Right ventricle myocardium superior (tissue), 1 donor: ENCODE data around the gene TMEM140. TPM values are rescaled to one million over a fixed set of nuclear protein-coding genes. Genes with fewer than 3 reads are reported as not detected.
"Not testable (repeated sequence)": the region's sequence is repeated elsewhere in the genome, so short reads cannot be mapped to it uniquely, and the experiment has no call there.

Experiments used
- ATAC-seq: fragments of 200-7000 bp; cut with Tn5 transposase; one replicate; pipeline ENCODE4 v1.9.1; 2020; ENCODE audit warnings: mild to moderate bottlenecking; ENCODE audit not compliant: poor library complexity
- DNase-seq: peaks from one replicate; pipeline ENCODE4 v3.0.0-alpha.2; 2020
- intact Hi-C: fragments of 100-400 bp; cut with DNase I; formaldehyde crosslinking; loops from one replicate; pipeline ENCODE4 v1.11.2; 2022
- microRNA-seq: library from miRNA; unstranded; fragments of <30 nt; microRNA quantifications from one replicate; pipeline ENCODE4 v1.2.0, GENCODE V29; 2020
- total RNA-seq: library from RNA; stranded (reverse); fragmentation: NEBNext Ultra II Directional; extraction: Animal tissue kit (Norgen Biotek cat#: 25700); gene quantifications from one replicate; pipeline ENCODE4 v1.2.1, GENCODE V29; 2021
- donor health status: DM: no; HTN: yes; CAD: no; lungs with severe emphysema.

TMEM140 gene
- total RNA-seq, 1 donor from 2014 or later, result 22.8 TPM

- DNase-seq, result no peak
- ATAC-seq, result no peak
- intact Hi-C loops, result no loop called here
Measured at GRCh38 chr7:135204876-135205275, 57.0 kb downstream of the TMEM140 start.

GRCh38 chr7:135205850-135206249 is 58.0 kb downstream of the TMEM140 start:
- ATAC-seq (no peak), DNase-seq (no peak)
- intact Hi-C loops, result no loop called here

GRCh38 chr7:135206941-135207391 is 59.1 kb downstream of the TMEM140 start:
- intact Hi-C loops, result no loop called here
- no peak for ATAC-seq
- DNase-seq, result no peak

GRCh38 chr7:135207406-135208101 is 59.7 kb downstream of the TMEM140 start:
- no peak for DNase-seq

GRCh38 chr7:135208102-135208793 is 60.4 kb downstream of the TMEM140 start:
- DNase-seq (no peak), ATAC-seq (no peak)
- intact Hi-C loops, result no loop called here

More at GRCh38 chr7:135207406-135208101, 59.7 kb downstream of the TMEM140 start:
- no peak for ATAC-seq
- intact Hi-C loops, result no loop called here

GRCh38 chr7:135209225-135209834 is 61.5 kb downstream of the TMEM140 start:
- ATAC-seq (no peak), DNase-seq (no peak)
- intact Hi-C loops, result no loop called here

GRCh38 chr7:135210888-135211178 is 63.0 kb downstream of the TMEM140 start:
- ATAC-seq (peak; percentile 1), DNase-seq (no peak)
- intact Hi-C loops, result no loop called here

- intact Hi-C loops, result no loop called here
- ATAC-seq, result peak; percentile 98
Measured at GRCh38 chr7:135211179-135211945, 63.5 kb downstream of the TMEM140 start, which contains the start of gene WDR91. WDR91 (minus strand) TSS chr7:135211526; CDS start chr7:135211502, 24 bp downstream.

GRCh38 chr7:135211946-135212685 is 64.2 kb downstream of the TMEM140 start:
- ATAC-seq (peak; percentile 40), DNase-seq (peak; percentile 64)
- intact Hi-C loops, result not testable (repeated sequence)

More at GRCh38 chr7:135211179-135211945, 63.5 kb downstream of the TMEM140 start, which contains the start of gene WDR91:
- DNase-seq, result peak; percentile 97

- intact Hi-C loops, result no loop called here
- ATAC-seq, result no peak
- DNase-seq, result no peak
Measured at GRCh38 chr7:135213831-135214230, 66.0 kb downstream of the TMEM140 start.

GRCh38 chr7:135215180-135215579 is 67.3 kb downstream of the TMEM140 start:
- ATAC-seq, result no peak
- DNase-seq, result no peak
- intact Hi-C loops, result no loop called here

- no peak for DNase-seq
- ATAC-seq, result no peak
- intact Hi-C loops, result no loop called here
Measured at GRCh38 chr7:135215698-135216097, 67.8 kb downstream of the TMEM140 start.

Small RNA genes lying within 50 kb of the gene (microRNA-seq; reads per million reads assigned to microRNA genes)
- not detected for gene MIR6509

Other genes starting within 250 kb of the TMEM140 start
- 1.2 TPM for gene AGBL3, start 161.6 kb upstream of the TMEM140 start, total RNA-seq
- 28.9 TPM for gene CYREN, start 22.6 kb downstream of the TMEM140 start, total RNA-seq
- gene WDR91, start 63.5 kb downstream of the TMEM140 start, total RNA-seq, result 5.1 TPM
- not detected for gene STRA8, start 85.8 kb downstream of the TMEM140 start, total RNA-seq